Testis (tissue), 3 donors: ENCODE measurements around the gene SCP2. TPM values are rescaled to one million over a fixed set of nuclear protein-coding genes. Genes with fewer than 3 reads are reported as not detected.

Experiments
- DNase-seq: peaks from one replicate; pipeline ENCODE4 v3.0.0-alpha.2; 2019
- H3K27ac ChIP-seq, 2 donors: fragments of 200-600 bp; sonication (generic); one replicate each; pipeline ENCODE4 v1.5.1; 2019
- H3K27me3 ChIP-seq: fragments of 200-600 bp; sonication (generic); one replicate; pipeline ENCODE4 v1.5.1; 2019
- H3K36me3 ChIP-seq: fragments of 200-600 bp; sonication (generic); one replicate; pipeline ENCODE4 v1.5.1; 2017; ENCODE audit warnings: low read depth; ENCODE audit errors: missing control alignments
- H3K4me1 ChIP-seq: fragments of 200-600 bp; sonication (generic); one replicate; pipeline ENCODE4 v1.5.1; 2019
- H3K4me3 ChIP-seq, 2 donors: fragments of 200-600 bp; sonication (generic); one replicate each; pipeline ENCODE4 v1.5.1; 2017 to 2019
- H3K9me3 ChIP-seq: fragments of 200-600 bp; sonication (generic); one replicate; pipeline ENCODE4 v1.5.1; 2017
- POLR2A ChIP-seq: fragments of 450-650 bp; IDR thresholded peaks from one replicate; pipeline ENCODE4 v1.6.1; 2017; ENCODE audit warnings: antibody characterized with exemption, mild to moderate bottlenecking, moderate library complexity
- WGBS, 2 donors: methylation state at CpG; one replicate each; pipeline ENCODE4 v1.1.5; 2018; 5-methylcytosine and 5-hydroxymethylcytosine counted together
- intact Hi-C: fragments of 100-400 bp; cut with DNase I; formaldehyde crosslinking; loops from one replicate; pipeline ENCODE4 v1.15.1; 2023; ENCODE audit warnings: low total_unique reads
- polyA plus RNA-seq: library from polyadenylated mRNA; stranded (reverse); fragments of 350-450 nt; fragmentation: Illumina TruSeq; extraction: RNeasy Lipid Tissue Mini Kit (QIAGEN cat#74804); gene quantifications from one replicate; pipeline ENCODE4 v1.2.3, GENCODE V29; 2014; ENCODE audit warnings: low read depth, low replicate concordance; ENCODE audit not compliant: insufficient read depth
- total RNA-seq, 2 donors: library from RNA; depleted of rRNA; stranded (reverse); fragments of >200 nt; gene quantifications; one replicate each; pipeline ENCODE4 v1.2.3, GENCODE V29; 2016
- TF ChIP-seq, protein P1 (sequence below), 3 experiments: fragments of 450-650 bp in 2 of 3; fragments of 200-600 bp in 1 of 3; sonication (generic) in 1 of 3; IDR thresholded peaks; one replicate each; pipeline ENCODE4 v1.5.1; 2016 to 2019; ENCODE audit warnings: antibody characterized with exemption in 3 of 3, mild to moderate bottlenecking in 2 of 3, moderate library complexity in 1 of 3

The SCP2 gene
- total and polyA plus RNA-seq, 3 donors from 2014 or later = 102 to 108 (median 103) TPM

DNA sequence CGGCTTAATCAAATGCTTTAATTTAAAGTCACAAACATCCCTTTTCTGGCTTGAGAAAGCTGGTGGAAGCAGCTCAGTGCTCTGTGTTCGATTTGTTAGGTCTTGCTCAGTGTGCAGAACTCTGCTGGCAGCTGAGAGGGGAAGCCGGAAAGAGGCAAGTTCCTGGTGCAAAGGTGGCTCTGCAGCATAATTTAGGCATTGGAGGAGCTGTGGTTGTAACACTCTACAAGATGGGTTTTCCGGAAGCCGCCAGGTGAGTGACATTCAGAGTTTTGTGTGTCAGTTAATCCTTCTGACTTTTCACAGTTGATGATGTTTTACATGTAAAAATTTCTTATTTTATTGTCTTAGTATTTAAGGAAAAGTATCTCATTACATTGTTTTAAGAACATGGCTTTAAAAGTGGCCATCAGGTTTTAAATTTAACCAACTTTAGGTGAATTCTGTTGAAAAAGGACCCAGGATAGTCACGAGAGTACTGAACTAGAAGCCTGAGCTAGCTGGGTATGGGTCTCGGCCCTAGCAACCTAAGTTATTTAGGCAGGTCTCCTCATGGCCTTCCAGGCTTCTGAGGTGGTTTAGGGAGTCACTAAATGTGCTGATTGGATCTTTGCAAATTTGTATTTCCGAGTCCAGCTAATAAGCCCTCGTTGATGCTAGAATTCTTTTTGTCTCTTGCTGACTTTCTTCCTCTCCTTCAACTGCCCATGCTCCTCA is 87.9 kb downstream of the SCP2 start:
- H3K27ac ChIP-seq = peak overlapping the region in 1 of 2 donors; percentile 62
- TF ChIP-seq POLR2A = no peak
- TF ChIP-seq, protein P1, sequence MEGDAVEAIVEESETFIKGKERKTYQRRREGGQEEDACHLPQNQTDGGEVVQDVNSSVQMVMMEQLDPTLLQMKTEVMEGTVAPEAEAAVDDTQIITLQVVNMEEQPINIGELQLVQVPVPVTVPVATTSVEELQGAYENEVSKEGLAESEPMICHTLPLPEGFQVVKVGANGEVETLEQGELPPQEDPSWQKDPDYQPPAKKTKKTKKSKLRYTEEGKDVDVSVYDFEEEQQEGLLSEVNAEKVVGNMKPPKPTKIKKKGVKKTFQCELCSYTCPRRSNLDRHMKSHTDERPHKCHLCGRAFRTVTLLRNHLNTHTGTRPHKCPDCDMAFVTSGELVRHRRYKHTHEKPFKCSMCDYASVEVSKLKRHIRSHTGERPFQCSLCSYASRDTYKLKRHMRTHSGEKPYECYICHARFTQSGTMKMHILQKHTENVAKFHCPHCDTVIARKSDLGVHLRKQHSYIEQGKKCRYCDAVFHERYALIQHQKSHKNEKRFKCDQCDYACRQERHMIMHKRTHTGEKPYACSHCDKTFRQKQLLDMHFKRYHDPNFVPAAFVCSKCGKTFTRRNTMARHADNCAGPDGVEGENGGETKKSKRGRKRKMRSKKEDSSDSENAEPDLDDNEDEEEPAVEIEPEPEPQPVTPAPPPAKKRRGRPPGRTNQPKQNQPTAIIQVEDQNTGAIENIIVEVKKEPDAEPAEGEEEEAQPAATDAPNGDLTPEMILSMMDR (IDR thresholded peaks at IDR 0.05) = no peak
- peak overlapping the region; percentile 50 to 66 for H3K4me3 ChIP-seq
- DNase-seq = peak; percentile 93
- no peaks in the 10 kb centered on the region for H3K9me3 ChIP-seq
- no peaks in the 10 kb centered on the region for H3K27me3 ChIP-seq
- 0 to 1% methylated on average over 9 of the region's 9 CpGs for WGBS, 2 donors
- peaks cover 13% of the 10 kb centered on the region for H3K4me1 ChIP-seq
- intact Hi-C loops = no loop called here
- H3K36me3 ChIP-seq = no peaks in the 10 kb centered on the region

GRCh38 chr1:53015508-53015860 is 88.4 kb downstream of the SCP2 start:
- Histone ChIP-seq H3K27ac (peak overlapping the region in 1 of 2 donors; percentile 62), H3K4me3 (peak overlapping the region; percentile 50 to 66)

GRCh38 chr1:53016705-53017104 is 89.6 kb downstream of the SCP2 start:
- intact Hi-C loops = no loop called here
- Histone ChIP-seq H3K4me3 (no peak overlapping the region), H3K4me1 (peaks cover 13% of the 10 kb centered on the region), H3K36me3 (no peaks in the 10 kb centered on the region), H3K27me3 (no peaks in the 10 kb centered on the region), H3K27ac (no peak overlapping the region), H3K9me3 (no peaks in the 10 kb centered on the region)
- 84 to 85% methylated on average over 1 of the region's 1 CpG for WGBS, 2 donors
- TF ChIP-seq, protein P1 (IDR thresholded peaks at IDR 0.05) = no peak
- no peak for TF ChIP-seq POLR2A
- DNase-seq = no peak

More at GRCh38 chr1:53015508-53015860, 88.4 kb downstream of the SCP2 start:
- intact Hi-C loops = no loop called here
- WGBS, 2 donors = 8 to 14% methylated on average over 3 of the region's 3 CpGs
- Histone ChIP-seq H3K27me3 (no peaks in the 10 kb centered on the region), H3K4me1 (peaks cover 13% of the 10 kb centered on the region), H3K9me3 (no peaks in the 10 kb centered on the region), H3K36me3 (no peaks in the 10 kb centered on the region)
- TF ChIP-seq, protein P1 (IDR thresholded peaks at IDR 0.05) = no peak
- no peak for TF ChIP-seq POLR2A
- DNase-seq = no peak

- Histone ChIP-seq H3K27ac (peak overlapping the region in 1 of 2 donors; percentile 46), H3K27me3 (no peaks in the 10 kb centered on the region), H3K36me3 (no peaks in the 10 kb centered on the region), H3K9me3 (no peaks in the 10 kb centered on the region), H3K4me1 (peaks cover 22% of the 10 kb centered on the region), H3K4me3 (no peak overlapping the region)
- TF ChIP-seq, protein P1 (IDR thresholded peaks at IDR 0.05) = no peak
- no peak for TF ChIP-seq POLR2A
- no peak for DNase-seq
- intact Hi-C loops = no loop called here
- 63 to 76% methylated on average over 5 of the region's 5 CpGs for WGBS, 2 donors
Observed at GRCh38 chr1:53020588-53020987, 93.5 kb downstream of the SCP2 start.

DNA sequence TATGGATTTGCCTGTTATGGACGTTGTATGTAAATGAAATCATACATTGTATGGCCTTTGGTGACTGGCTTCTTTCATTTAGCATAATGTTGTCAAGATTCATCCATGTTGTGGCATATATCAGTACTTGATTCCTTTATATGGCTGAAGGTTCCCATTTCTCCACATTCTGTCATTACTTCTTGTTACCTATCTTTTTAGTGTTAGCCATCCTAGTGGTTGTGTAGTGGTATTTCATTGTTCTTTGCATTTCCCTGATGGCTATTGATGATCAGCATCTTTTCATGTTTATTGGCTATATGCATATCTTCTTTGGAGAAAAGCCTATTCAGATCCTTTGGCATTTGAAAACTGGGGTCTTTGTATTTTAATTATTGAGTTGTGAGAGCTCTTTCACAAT is 95.1 kb downstream of the SCP2 start:
- no peak for DNase-seq
- Histone ChIP-seq H3K4me3 (no peak overlapping the region), H3K9me3 (no peaks in the 10 kb centered on the region), H3K27ac (no peak overlapping the region), H3K27me3 (no peaks in the 10 kb centered on the region), H3K4me1 (peaks cover 10% of the 10 kb centered on the region), H3K36me3 (no peaks in the 10 kb centered on the region)
- TF ChIP-seq, protein P1 (IDR thresholded peaks at IDR 0.05) = no peak
- no peak for TF ChIP-seq POLR2A
- 93 to 100% methylated on average over 1 of the region's 1 CpG for WGBS, 2 donors
- intact Hi-C loops = no loop called here
